Sigmoid colon (tissue), 4 donors: ENCODE data around the gene GGCX.

Experiments used
- EP300 ChIP-seq, 4 donors: sonication (generic); formaldehyde crosslinking; IDR thresholded peaks; one replicate each; pipeline ENCODE4 v1.6.1; 2017; ENCODE audit warnings: antibody characterized with exemption in 4 of 4
- TF ChIP-seq, protein P1 (sequence below), 4 experiments: fragments of 450-650 bp in 3 of 4; fragments of 200-600 bp in 1 of 4; IDR thresholded peaks; one replicate each; pipeline ENCODE4 v1.5.1; 2016 to 2019; ENCODE audit warnings: antibody characterized with exemption in 4 of 4, mild to moderate bottlenecking in 3 of 4, moderate library complexity in 2 of 4

GRCh38 chr2:85596486-85597143, 35.3 kb upstream of the GGCX start:
- TF ChIP-seq, protein P1, sequence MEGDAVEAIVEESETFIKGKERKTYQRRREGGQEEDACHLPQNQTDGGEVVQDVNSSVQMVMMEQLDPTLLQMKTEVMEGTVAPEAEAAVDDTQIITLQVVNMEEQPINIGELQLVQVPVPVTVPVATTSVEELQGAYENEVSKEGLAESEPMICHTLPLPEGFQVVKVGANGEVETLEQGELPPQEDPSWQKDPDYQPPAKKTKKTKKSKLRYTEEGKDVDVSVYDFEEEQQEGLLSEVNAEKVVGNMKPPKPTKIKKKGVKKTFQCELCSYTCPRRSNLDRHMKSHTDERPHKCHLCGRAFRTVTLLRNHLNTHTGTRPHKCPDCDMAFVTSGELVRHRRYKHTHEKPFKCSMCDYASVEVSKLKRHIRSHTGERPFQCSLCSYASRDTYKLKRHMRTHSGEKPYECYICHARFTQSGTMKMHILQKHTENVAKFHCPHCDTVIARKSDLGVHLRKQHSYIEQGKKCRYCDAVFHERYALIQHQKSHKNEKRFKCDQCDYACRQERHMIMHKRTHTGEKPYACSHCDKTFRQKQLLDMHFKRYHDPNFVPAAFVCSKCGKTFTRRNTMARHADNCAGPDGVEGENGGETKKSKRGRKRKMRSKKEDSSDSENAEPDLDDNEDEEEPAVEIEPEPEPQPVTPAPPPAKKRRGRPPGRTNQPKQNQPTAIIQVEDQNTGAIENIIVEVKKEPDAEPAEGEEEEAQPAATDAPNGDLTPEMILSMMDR (IDR thresholded peaks at IDR 0.05) = no peak
- no peak for TF ChIP-seq EP300 (IDR thresholded peaks at IDR 0.05)
